HL-60 (cell line): Measurements from ENCODE around the gene CKAP2.
"Not testable (repeated sequence)": the region's sequence is repeated elsewhere in the genome, so short reads cannot be mapped to it uniquely, and the experiment has no call there.

Source experiments
- DNase-seq, 2 experiments: peaks; one replicate each; pipeline ENCODE4 v3.0.0-alpha.2; 2010 to 2020; ENCODE audit warnings: low read depth in 1 of 2, low spot score in 1 of 2
- H3K27ac ChIP-seq: fragments of 250-450 bp; sonication (Bioruptor Pico); replicated peaks from 2 replicates; pipeline ENCODE4 v1.5.1; 2020; ENCODE audit warnings: mild to moderate bottlenecking, moderate library complexity
- H3K27me3 ChIP-seq: fragments of 250-450 bp; sonication (Bioruptor Pico); 2 replicates; pipeline ENCODE4 v1.5.1; 2021; ENCODE audit warnings: mild to moderate bottlenecking, moderate library complexity; ENCODE audit not compliant: insufficient read depth, poor library complexity, severe bottlenecking
- H3K4me3 ChIP-seq: replicated peaks from 2 replicates; pipeline ENCODE4 v1.5.1; 2011; ENCODE audit warnings: mild to moderate bottlenecking, control low read depth, low read length; ENCODE audit not compliant: insufficient read depth
- GABPA ChIP-seq: IDR thresholded peaks from 2 replicates; pipeline ENCODE4 v1.6.1; 2012; ENCODE audit warnings: low read depth
- POLR2AphosphoS5 ChIP-seq: IDR thresholded peaks from 2 replicates; pipeline ENCODE4 v1.6.1; 2012; ENCODE audit warnings: low read depth
- SPI1 ChIP-seq: IDR thresholded peaks from 2 replicates; pipeline ENCODE4 v1.6.1; 2012; ENCODE audit warnings: low read depth, mild to moderate bottlenecking, borderline replicate concordance
- TF ChIP-seq, protein P1 (sequence below): IDR thresholded peaks from 2 replicates; pipeline ENCODE4 v1.6.1; 2012; ENCODE audit warnings: low read depth; ENCODE audit not compliant: insufficient replicate concordance
- TF ChIP-seq, protein P2 (sequence below): IDR thresholded peaks from one replicate; pipeline ENCODE4 v1.5.1; 2011; ENCODE audit warnings: low read length, control low read depth, inconsistent platforms; ENCODE audit not compliant: insufficient read depth

CKAP2 gene

GRCh38 chr13:52408071-52408658 lies 47.1 kb upstream of the CKAP2 start:
- peaks cover 14% of the 10 kb centered on the region for H3K27me3 ChIP-seq
- not testable (repeated sequence) for H3K27ac ChIP-seq, DNase-seq, H3K4me3 ChIP-seq

DNA sequence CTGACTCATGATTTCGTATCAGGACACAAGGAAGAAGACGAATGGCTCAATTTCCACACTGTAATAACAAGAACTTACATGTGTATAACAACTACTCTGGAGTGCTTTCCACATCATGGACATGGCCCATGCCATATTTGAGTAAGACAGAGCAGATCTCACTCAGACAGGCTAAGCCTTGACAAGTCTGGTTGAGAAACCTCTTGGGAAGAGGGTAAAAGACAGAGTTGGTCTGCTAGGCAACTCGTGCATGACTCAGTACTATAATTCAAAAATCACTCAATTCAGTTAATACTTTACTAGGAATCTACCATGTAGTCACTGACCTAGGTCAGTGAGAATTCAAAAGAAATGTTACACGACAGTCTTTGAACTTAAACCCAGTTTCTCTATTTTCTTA lies 43.6 kb upstream of the CKAP2 start:
- TF ChIP-seq GABPA (no peak), SPI1 (no peak), POLR2AphosphoS5 (no peak)
- TF ChIP-seq, protein P1, sequence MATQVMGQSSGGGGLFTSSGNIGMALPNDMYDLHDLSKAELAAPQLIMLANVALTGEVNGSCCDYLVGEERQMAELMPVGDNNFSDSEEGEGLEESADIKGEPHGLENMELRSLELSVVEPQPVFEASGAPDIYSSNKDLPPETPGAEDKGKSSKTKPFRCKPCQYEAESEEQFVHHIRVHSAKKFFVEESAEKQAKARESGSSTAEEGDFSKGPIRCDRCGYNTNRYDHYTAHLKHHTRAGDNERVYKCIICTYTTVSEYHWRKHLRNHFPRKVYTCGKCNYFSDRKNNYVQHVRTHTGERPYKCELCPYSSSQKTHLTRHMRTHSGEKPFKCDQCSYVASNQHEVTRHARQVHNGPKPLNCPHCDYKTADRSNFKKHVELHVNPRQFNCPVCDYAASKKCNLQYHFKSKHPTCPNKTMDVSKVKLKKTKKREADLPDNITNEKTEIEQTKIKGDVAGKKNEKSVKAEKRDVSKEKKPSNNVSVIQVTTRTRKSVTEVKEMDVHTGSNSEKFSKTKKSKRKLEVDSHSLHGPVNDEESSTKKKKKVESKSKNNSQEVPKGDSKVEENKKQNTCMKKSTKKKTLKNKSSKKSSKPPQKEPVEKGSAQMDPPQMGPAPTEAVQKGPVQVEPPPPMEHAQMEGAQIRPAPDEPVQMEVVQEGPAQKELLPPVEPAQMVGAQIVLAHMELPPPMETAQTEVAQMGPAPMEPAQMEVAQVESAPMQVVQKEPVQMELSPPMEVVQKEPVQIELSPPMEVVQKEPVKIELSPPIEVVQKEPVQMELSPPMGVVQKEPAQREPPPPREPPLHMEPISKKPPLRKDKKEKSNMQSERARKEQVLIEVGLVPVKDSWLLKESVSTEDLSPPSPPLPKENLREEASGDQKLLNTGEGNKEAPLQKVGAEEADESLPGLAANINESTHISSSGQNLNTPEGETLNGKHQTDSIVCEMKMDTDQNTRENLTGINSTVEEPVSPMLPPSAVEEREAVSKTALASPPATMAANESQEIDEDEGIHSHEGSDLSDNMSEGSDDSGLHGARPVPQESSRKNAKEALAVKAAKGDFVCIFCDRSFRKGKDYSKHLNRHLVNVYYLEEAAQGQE: no peak
- TF ChIP-seq, protein P2, sequence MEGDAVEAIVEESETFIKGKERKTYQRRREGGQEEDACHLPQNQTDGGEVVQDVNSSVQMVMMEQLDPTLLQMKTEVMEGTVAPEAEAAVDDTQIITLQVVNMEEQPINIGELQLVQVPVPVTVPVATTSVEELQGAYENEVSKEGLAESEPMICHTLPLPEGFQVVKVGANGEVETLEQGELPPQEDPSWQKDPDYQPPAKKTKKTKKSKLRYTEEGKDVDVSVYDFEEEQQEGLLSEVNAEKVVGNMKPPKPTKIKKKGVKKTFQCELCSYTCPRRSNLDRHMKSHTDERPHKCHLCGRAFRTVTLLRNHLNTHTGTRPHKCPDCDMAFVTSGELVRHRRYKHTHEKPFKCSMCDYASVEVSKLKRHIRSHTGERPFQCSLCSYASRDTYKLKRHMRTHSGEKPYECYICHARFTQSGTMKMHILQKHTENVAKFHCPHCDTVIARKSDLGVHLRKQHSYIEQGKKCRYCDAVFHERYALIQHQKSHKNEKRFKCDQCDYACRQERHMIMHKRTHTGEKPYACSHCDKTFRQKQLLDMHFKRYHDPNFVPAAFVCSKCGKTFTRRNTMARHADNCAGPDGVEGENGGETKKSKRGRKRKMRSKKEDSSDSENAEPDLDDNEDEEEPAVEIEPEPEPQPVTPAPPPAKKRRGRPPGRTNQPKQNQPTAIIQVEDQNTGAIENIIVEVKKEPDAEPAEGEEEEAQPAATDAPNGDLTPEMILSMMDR: no peak
- Histone ChIP-seq H3K4me3 (no peak overlapping the region), H3K27me3 (no peaks in the 10 kb centered on the region), H3K27ac (no peak overlapping the region)
- DNase-seq: no peak

DNA sequence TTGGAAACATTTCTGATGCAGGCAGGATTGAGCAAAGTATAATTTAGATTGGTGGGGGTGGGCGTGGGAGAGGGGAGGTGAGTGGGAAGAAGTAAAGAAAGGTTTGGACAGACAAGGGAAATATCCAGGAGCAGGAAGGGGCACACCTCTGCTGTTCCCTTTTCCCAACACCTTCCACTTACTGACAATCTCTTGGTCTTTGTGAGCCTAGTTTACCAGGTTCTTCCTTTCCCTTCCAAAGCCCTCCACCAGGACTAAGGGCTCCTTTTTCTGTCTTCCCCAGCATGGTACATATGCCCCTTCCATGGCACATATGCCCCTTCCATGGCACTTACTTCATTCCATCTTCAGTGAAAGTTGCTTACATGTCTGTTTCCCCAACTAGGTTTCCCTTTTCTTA lies 43.1 kb upstream of the CKAP2 start:
- DNase-seq: no peak
- no peak for TF ChIP-seq POLR2AphosphoS5
- no peak for TF ChIP-seq GABPA
- TF ChIP-seq SPI1: no peak
- TF ChIP-seq, protein P2: no peak
- TF ChIP-seq, protein P1: no peak
- no peak overlapping the region for H3K27ac ChIP-seq
- H3K27me3 ChIP-seq: no peaks in the 10 kb centered on the region
- H3K4me3 ChIP-seq: no peak overlapping the region

GRCh38 chr13:52414051-52414450 lies 41.2 kb upstream of the CKAP2 start:
- no peak for DNase-seq
- Histone ChIP-seq H3K27me3 (no peaks in the 10 kb centered on the region), H3K27ac (no peak overlapping the region), H3K4me3 (no peak overlapping the region)
- TF ChIP-seq GABPA (no peak), SPI1 (no peak), POLR2AphosphoS5 (no peak)
- TF ChIP-seq, protein P2: no peak
- TF ChIP-seq, protein P1: no peak
